Right atrium auricular region (tissue), 2 donors: ENCODE measurements around the gene INHBE. TPM values are rescaled to one million over a fixed set of nuclear protein-coding genes. Genes with fewer than 3 reads are reported as not detected.

Experiments used
- total RNA-seq, 2 donors: library from RNA; depleted of rRNA; stranded (reverse); fragments of >200 nt; gene quantifications; one replicate each; pipeline ENCODE4 v1.1.0, GENCODE V29; 2016

The INHBE gene
- total RNA-seq, 2 donors from 2014 or later = not detected

Other genes with a start within 250 kb of the INHBE start
- gene NXPH4, start 238.5 kb upstream of the INHBE start, total RNA-seq = 1 to 10 TPM in 1 of 2 donors, under 1 TPM in 1; 0.28 to 1.1 TPM
- gene SHMT2, start 225.6 kb upstream of the INHBE start, total RNA-seq = 10 to 100 TPM; 16.6 to 33.0 TPM
- under 1 TPM; 0.48 to 0.59 TPM for gene STAC3, start 204.1 kb upstream of the INHBE start, total RNA-seq
- gene R3HDM2, start 24.3 kb upstream of the INHBE start, total RNA-seq = 10 to 100 TPM; 31.7 to 47.8 TPM
- gene INHBC, start 20.5 kb upstream of the INHBE start, total RNA-seq = not detected
- 1 to 10 TPM in 1 of 2 donors, not detected in 1; 1.2 TPM for gene GLI1, start 4.5 kb downstream of the INHBE start, total RNA-seq
- 1 to 10 TPM; 3.4 to 4.2 TPM for gene ARHGAP9, start 24.6 kb downstream of the INHBE start, total RNA-seq
- 10 to 100 TPM; 36.9 to 41.0 TPM for gene MARS1, start 32.8 kb downstream of the INHBE start, total RNA-seq
- gene DDIT3, start 65.2 kb downstream of the INHBE start, total RNA-seq = 10 to 100 TPM; 19.8 to 25.0 TPM
- gene MBD6, start 67.5 kb downstream of the INHBE start, total RNA-seq = 10 to 100 TPM; 12.5 to 14.4 TPM
- gene DCTN2, start 91.9 kb downstream of the INHBE start, total RNA-seq = 100 to 1,000 TPM; 109 to 114 TPM
- under 1 TPM; 0.11 to 0.12 TPM for gene KIF5A, start 94.7 kb downstream of the INHBE start, total RNA-seq
- 10 to 100 TPM; 22.1 to 25.2 TPM for gene PIP4K2C, start 135.9 kb downstream of the INHBE start, total RNA-seq
- 10 to 100 TPM; 22.3 to 32.5 TPM for gene DTX3, start 149.5 kb downstream of the INHBE start, total RNA-seq
- gene ARHGEF25, start 156.1 kb downstream of the INHBE start, total RNA-seq = 10 to 100 TPM in 1 of 2 donors, 1 to 10 TPM in 1; 7.4 to 11.0 TPM
- gene B4GALNT1, start 177.9 kb downstream of the INHBE start, total RNA-seq = 1 to 10 TPM; 3.5 to 4.4 TPM
- 100 to 1,000 TPM; 161 to 173 TPM for gene OS9, start 238.8 kb downstream of the INHBE start, total RNA-seq